A549 treated with AZD9567 at 1 μM for 4 hours (cell line): ENCODE measurements around the gene NDUFS4. TPM values are rescaled to one million over a fixed set of nuclear protein-coding genes. Genes with fewer than 3 reads are reported as not detected.

ENCODE experiments used
- total RNA-seq: library from RNA; stranded (reverse); fragments of 200-300 nt; extraction: Qiagen RNA extraction; gene quantifications from 5 replicates; pipeline ENCODE4 v1.2.3, GENCODE V29; 2022; ENCODE audit not compliant: insufficient read depth

Gene NDUFS4
- total RNA-seq: 105 to 132 TPM (median 111 TPM) in 5 replicates

GRCh38 chr5:53560506-53561191 lies at the start of gene NDUFS4:
TSS of gene NDUFS4 (plus strand) at chr5:53560639. CDS start at chr5:53560663, 24 bp downstream.

Other genes starting within 250 kb of the NDUFS4 start
- gene FST, start 80.0 kb upstream of the NDUFS4 start, total RNA-seq: 1.2 to 2.2 TPM (median 1.6 TPM) in 5 replicates